H1 (cell line): ENCODE results near the gene DLG1. TPM values are rescaled to one million over a fixed set of nuclear protein-coding genes. Genes with fewer than 3 reads are reported as not detected.

Source experiments
- CTCF ChIA-PET: fragments of 300-600 bp; sonication (Branson Sonifier 250); formaldehyde crosslinking; loops from one replicate; lab custom pipeline; 2021; ENCODE audit not compliant: partially characterized antibody; lab: Charles Lee
- POLR2A ChIA-PET: fragments of 300-600 bp; sonication (Branson Sonifier 250); formaldehyde crosslinking; loops from one replicate; lab custom pipeline; 2021; ENCODE audit warnings: inconsistent platforms; ENCODE audit not compliant: partially characterized antibody; lab: Charles Lee
- DNase-seq, 2 experiments: peaks; one replicate each; pipeline versions ENCODE4 v3.0.0 to v3.0.0-alpha.2; 2010 to 2022; ENCODE audit warnings: low spot score in 2 of 2, low read depth in 1 of 2, mixed read lengths in 1 of 2
- FAIRE-seq: peaks from 2 replicates; lab custom pipeline; 2011; peaks lifted over from hg19 to GRCh38; lab: Jason Lieb, UNC
- H2AFZ ChIP-seq: 2 replicates; pipeline ENCODE4 v1.8.1; 2012; ENCODE audit warnings: low read length, inconsistent platforms
- H2AK5ac ChIP-seq: 2 replicates; pipeline ENCODE4 v1.6.1; 2013; ENCODE audit warnings: low read depth, low read length
- H2BK120ac ChIP-seq: replicated peaks from 2 replicates; pipeline ENCODE3; 2013; ENCODE audit warnings: low read depth, low read length, inconsistent platforms
- H2BK12ac ChIP-seq: 2 replicates; pipeline ENCODE4 v1.6.1; 2013; ENCODE audit warnings: low read depth, low read length
- H2BK15ac ChIP-seq: 2 replicates; pipeline ENCODE4 v1.6.1; 2013; ENCODE audit warnings: low read length
- H2BK20ac ChIP-seq: 2 replicates; pipeline ENCODE4 v1.6.1; 2013; ENCODE audit warnings: low read length
- H2BK5ac ChIP-seq: 2 replicates; pipeline ENCODE4 v1.6.1; 2013; ENCODE audit warnings: low read depth, low read length
- H3K14ac ChIP-seq: 2 replicates; pipeline ENCODE4 v1.6.1; 2013; ENCODE audit warnings: inconsistent platforms; ENCODE audit not compliant: insufficient read length
- H3K18ac ChIP-seq: 2 replicates; pipeline ENCODE4 v1.6.1; 2013; ENCODE audit warnings: low read length; ENCODE audit errors: extremely low read depth
- H3K23ac ChIP-seq: 2 replicates; pipeline ENCODE4 v1.6.1; 2013; ENCODE audit warnings: inconsistent platforms; ENCODE audit not compliant: insufficient read length
- H3K23me2 ChIP-seq: 2 replicates; pipeline ENCODE4 v1.6.1; 2013; ENCODE audit warnings: low read depth, low read length
- H3K27ac ChIP-seq: 2 replicates; pipeline ENCODE4 v1.6.1; 2011; ENCODE audit warnings: low read depth, low read length, inconsistent platforms
- H3K27me3 ChIP-seq, 4 experiments: replicated peaks in 1 of 4; 1 replicate in 1 of 4; 2 replicates in 3 of 4; pipeline versions ENCODE4 v1.6.1 to v1.8.1; 2011 to 2013; ENCODE audit warnings: low read length in 3 of 4, mild to moderate bottlenecking in 3 of 4, inconsistent platforms in 2 of 4, mixed read lengths in 2 of 4, moderate library complexity in 1 of 4; ENCODE audit not compliant: control insufficient read depth in 3 of 4, insufficient read depth in 3 of 4; ENCODE audit errors: extremely low read depth in 1 of 4
- H3K36me3 ChIP-seq, 4 experiments: 2 replicates each; pipeline versions ENCODE4 v1.6.1 to v1.8.1; 2011 to 2013; ENCODE audit warnings: mild to moderate bottlenecking in 4 of 4, low read length in 3 of 4, moderate library complexity in 2 of 4, control low read depth in 1 of 4, inconsistent platforms in 1 of 4; ENCODE audit not compliant: insufficient read depth in 4 of 4, control insufficient read depth in 2 of 4
- H3K4ac ChIP-seq: replicated peaks from 2 replicates; pipeline ENCODE3; 2013; ENCODE audit warnings: low read length, low read depth, mixed read lengths, inconsistent platforms; ENCODE audit not compliant: insufficient read length
- H3K4me1 ChIP-seq, 4 experiments: replicated peaks in 1 of 4; 1 replicate in 1 of 4; 2 replicates in 3 of 4; pipeline versions ENCODE4 v1.6.1 to v1.8.1; 2011 to 2013; ENCODE audit warnings: low read length in 3 of 4, inconsistent platforms in 2 of 4, mixed read lengths in 1 of 4; ENCODE audit not compliant: insufficient read depth in 4 of 4, control insufficient read depth in 3 of 4
- H3K4me2 ChIP-seq, 2 experiments: 2 replicates each; pipeline versions ENCODE4 v1.6.1 to v1.8.1; 2011 to 2013; ENCODE audit warnings: low read depth in 2 of 2, low read length in 2 of 2, control low read depth in 1 of 2, inconsistent platforms in 1 of 2, mild to moderate bottlenecking in 1 of 2; ENCODE audit not compliant: insufficient read depth in 1 of 2
- H3K4me3 ChIP-seq, 4 experiments: fragments of 200-600, 300-600 bp in 1 of 4; sonication (generic), shearing (Covaris generic), sonication (Bioruptor Twin) in 1 of 4; 2 replicates each; pipeline versions ENCODE4 v1.5.1 to v1.8.1; 2011 to 2016; ENCODE audit warnings: low read length in 4 of 4, low read depth in 3 of 4, control low read depth in 2 of 4, inconsistent platforms in 2 of 4, mild to moderate bottlenecking in 2 of 4, mixed read lengths in 1 of 4, moderate library complexity in 1 of 4; ENCODE audit not compliant: insufficient read depth in 2 of 4; ENCODE audit errors: extremely low read depth in 1 of 4
- H3K56ac ChIP-seq: replicated peaks from 2 replicates; pipeline ENCODE3; 2013; ENCODE audit warnings: low read depth, mild to moderate bottlenecking, mixed read lengths, low read length, inconsistent platforms; ENCODE audit not compliant: insufficient read length
- H3K79me1 ChIP-seq: 2 replicates; pipeline ENCODE4 v1.6.1; 2013; ENCODE audit warnings: low read depth, low read length, control low read depth
- H3K79me2 ChIP-seq, 2 experiments: 2 replicates each; pipeline versions ENCODE4 v1.6.1 to v1.8.1; 2012 to 2013; ENCODE audit warnings: low read length in 2 of 2, mild to moderate bottlenecking in 2 of 2, inconsistent platforms in 1 of 2; ENCODE audit not compliant: insufficient read depth in 2 of 2, control insufficient read depth in 1 of 2
- H3K9ac ChIP-seq, 4 experiments: replicated peaks in 1 of 4; 1 replicate in 1 of 4; 2 replicates in 3 of 4; pipeline versions ENCODE4 v1.6.1 to v1.8.1; 2011 to 2013; ENCODE audit warnings: low read depth in 3 of 4, low read length in 3 of 4, control low read depth in 2 of 4, mild to moderate bottlenecking in 2 of 4, moderate library complexity in 2 of 4, inconsistent platforms in 1 of 4; ENCODE audit errors: extremely low read depth in 1 of 4
- H3K9me3 ChIP-seq, 2 experiments: 2 replicates each; pipeline versions ENCODE4 v1.6.1 to v1.8.1; 2012 to 2013; ENCODE audit warnings: mild to moderate bottlenecking in 2 of 2, moderate library complexity in 2 of 2, control low read depth in 1 of 2, inconsistent platforms in 1 of 2, low read depth in 1 of 2, low read length in 1 of 2, mixed read lengths in 1 of 2; ENCODE audit not compliant: insufficient read depth in 2 of 2
- H4K20me1 ChIP-seq, 2 experiments: replicated peaks in 1 of 2; 2 replicates each; pipeline versions ENCODE3 to v1.8.1; 2011 to 2013; ENCODE audit warnings: inconsistent platforms in 2 of 2, low read length in 2 of 2, mild to moderate bottlenecking in 1 of 2; ENCODE audit not compliant: insufficient read depth in 2 of 2, control insufficient read depth in 1 of 2
- H4K5ac ChIP-seq: 2 replicates; pipeline ENCODE4 v1.6.1; 2013; ENCODE audit warnings: low read length, low read depth, mixed read lengths, inconsistent platforms; ENCODE audit not compliant: insufficient read length
- H4K8ac ChIP-seq: 2 replicates; pipeline ENCODE4 v1.8.0; 2013; ENCODE audit warnings: mild to moderate bottlenecking, moderate library complexity, low read length, inconsistent platforms; ENCODE audit not compliant: insufficient read depth; ENCODE audit errors: extremely low read depth
- H4K91ac ChIP-seq: replicated peaks from 2 replicates; pipeline ENCODE3; 2013; ENCODE audit warnings: low read length, mixed read lengths, inconsistent platforms; ENCODE audit not compliant: insufficient read length
- EP300 ChIP-seq, 2 experiments: IDR thresholded peaks; 1 replicate in 1 of 2; 2 replicates in 1 of 2; pipeline ENCODE4 v1.6.1; 2011 to 2012; ENCODE audit warnings: low read depth in 2 of 2, low read length in 2 of 2, mild to moderate bottlenecking in 2 of 2, borderline replicate concordance in 1 of 2, inconsistent platforms in 1 of 2, moderate library complexity in 1 of 2
- MAFK ChIP-seq: IDR thresholded peaks from 2 replicates; pipeline ENCODE4 v1.6.1; 2012; ENCODE audit warnings: low read depth, mild to moderate bottlenecking, improper control_type of control experiment, low read length
- WGBS, 2 experiments: shearing (Covaris generic) in 1 of 2; methylation state at CpG; one replicate each; pipeline versions ENCODE4 v1.1.6 to v1.1.7; 2013 to 2015; ENCODE audit warnings: low lambda C conversion rate in 2 of 2, mixed read lengths in 2 of 2, inconsistent platforms in 1 of 2, low coverage in 1 of 2, missing lambda C conversion rate in 1 of 2; ENCODE audit not compliant: insufficient replicate concordance in 2 of 2, insufficient coverage in 1 of 2, insufficient read length in 1 of 2; ENCODE audit errors: extremely low coverage in 1 of 2, missing lambda C conversion rate in 1 of 2; 5-methylcytosine and 5-hydroxymethylcytosine counted together
- polyA plus RNA-seq, 7 experiments: library from polyadenylated mRNA; depleted of rRNA in 3 of 7; stranded (reverse) in 5 of 7; unstranded in 2 of 7; fragments of >200 nt in 5 of 7; fragments of 200-250 nt in 2 of 7; gene quantifications; 1 replicate in 5 of 7; 2 replicates in 1 of 7; 4 replicates in 1 of 7; pipeline versions ENCODE4 v1.2.1 to v1.2.3, GENCODE V29; 2011 to 2013; ENCODE audit warnings: missing spikeins in 2 of 7, mixed read lengths in 2 of 7
- total RNA-seq: library from RNA; stranded (reverse); fragmentation: NEBNext Ultra II Directional; extraction: Animal tissue kit (Norgen Biotek cat#: 25700); gene quantifications from 2 replicates; pipeline ENCODE4 v1.2.1, GENCODE V29; 2021

DLG1 gene
- total and polyA plus RNA-seq, 2 of the 8 experiments (the other 6 are each of a cell fraction or from before 2014, with no cell fraction given): 13.4 to 78.8 TPM

- Histone ChIP-seq H3K79me2 (peaks cover 0 to 88% of the 10 kb centered on the region in 2 experiments; a peak in 3 of 4 replicates), H3K23ac (no peak overlapping the region), H3K79me1 (no peaks in the 10 kb centered on the region), H3K18ac (no peak overlapping the region), H3K4me1 (peaks cover 0 to 21% (median 13%) of the 10 kb centered on the region in 4 experiments; a peak in 5 of 7 replicates), H3K9me3 (no peaks in the 10 kb centered on the region), H3K4me3 (peak overlapping the region in 1 of 4 experiments; percentile 31; a peak in 1 of 8 replicates), H3K9ac (no peak overlapping the region), H4K20me1 (peaks cover 7 to 10% of the 10 kb centered on the region in 2 experiments), H4K8ac (no peak overlapping the region), H2BK120ac (no peak overlapping the region), H2BK12ac (no peak overlapping the region), H2BK20ac (no peak overlapping the region), H4K5ac (no peak overlapping the region), H2AFZ (no peak overlapping the region), H3K27ac (no peak overlapping the region), H3K4ac (no peak overlapping the region), H3K27me3 (no peaks in the 10 kb centered on the region), H2BK15ac (no peak overlapping the region), H3K23me2 (no peaks in the 10 kb centered on the region), H3K36me3 (no peaks in the 10 kb centered on the region), H3K4me2 (peak overlapping the region; percentile 15 to 37; a peak in 2 of 4 replicates), H3K14ac (no peak overlapping the region), H2BK5ac (no peak overlapping the region), H2AK5ac (no peak overlapping the region), H4K91ac (no peak overlapping the region), H3K56ac (no peak overlapping the region)
- CTCF ChIA-PET: interaction anchor here (0.7 to 2.0 kb wide), 6 partner anchors 13 to 254 kb away, joined by 3 to 10 read pairs (median 3); no protein-coding TSS in a partner anchor
- WGBS, 2 experiments: 2% methylated on average over 2 of the region's 2 CpGs; no CpG with 5 or more reads in 1 of the 2 experiments
- DNase-seq (no peak), FAIRE-seq (peak; percentile 13)
- POLR2A ChIA-PET: interaction anchor here (1.1 to 1.2 kb wide), 2 partner anchors 10 to 280 kb away, joined by 3 to 4 read pairs; no protein-coding TSS in a partner anchor
- TF ChIP-seq MAFK (no peak), EP300 (IDR thresholded peaks at IDR 0.05; ENCODE audit: borderline replicate concordance in 1 of 2, low read depth in 2 of 2, low read length in 2 of 2) (0 out of 3 replicates have a peak, but pooled peaks of 1 of the 2 experiments have one; percentile 45)
Measured at GRCh38 chr3:197203714-197204146, 94.7 kb downstream of the DLG1 start.
